GM12875 (cell line): Measurements from ENCODE around the gene FSIP2.

Experiments used
- H3K4me3 ChIP-seq: one replicate; pipeline ENCODE4 v1.5.1; 2011; ENCODE audit warnings: low read depth, low read length, control low read depth
- CTCF ChIP-seq: IDR thresholded peaks from 2 replicates; pipeline ENCODE4 v1.5.1; 2011; ENCODE audit warnings: low read depth, mild to moderate bottlenecking, control low read depth, inconsistent platforms, low read length, moderate library complexity, borderline replicate concordance; ENCODE audit not compliant: insufficient read depth

The FSIP2 gene, protein sequence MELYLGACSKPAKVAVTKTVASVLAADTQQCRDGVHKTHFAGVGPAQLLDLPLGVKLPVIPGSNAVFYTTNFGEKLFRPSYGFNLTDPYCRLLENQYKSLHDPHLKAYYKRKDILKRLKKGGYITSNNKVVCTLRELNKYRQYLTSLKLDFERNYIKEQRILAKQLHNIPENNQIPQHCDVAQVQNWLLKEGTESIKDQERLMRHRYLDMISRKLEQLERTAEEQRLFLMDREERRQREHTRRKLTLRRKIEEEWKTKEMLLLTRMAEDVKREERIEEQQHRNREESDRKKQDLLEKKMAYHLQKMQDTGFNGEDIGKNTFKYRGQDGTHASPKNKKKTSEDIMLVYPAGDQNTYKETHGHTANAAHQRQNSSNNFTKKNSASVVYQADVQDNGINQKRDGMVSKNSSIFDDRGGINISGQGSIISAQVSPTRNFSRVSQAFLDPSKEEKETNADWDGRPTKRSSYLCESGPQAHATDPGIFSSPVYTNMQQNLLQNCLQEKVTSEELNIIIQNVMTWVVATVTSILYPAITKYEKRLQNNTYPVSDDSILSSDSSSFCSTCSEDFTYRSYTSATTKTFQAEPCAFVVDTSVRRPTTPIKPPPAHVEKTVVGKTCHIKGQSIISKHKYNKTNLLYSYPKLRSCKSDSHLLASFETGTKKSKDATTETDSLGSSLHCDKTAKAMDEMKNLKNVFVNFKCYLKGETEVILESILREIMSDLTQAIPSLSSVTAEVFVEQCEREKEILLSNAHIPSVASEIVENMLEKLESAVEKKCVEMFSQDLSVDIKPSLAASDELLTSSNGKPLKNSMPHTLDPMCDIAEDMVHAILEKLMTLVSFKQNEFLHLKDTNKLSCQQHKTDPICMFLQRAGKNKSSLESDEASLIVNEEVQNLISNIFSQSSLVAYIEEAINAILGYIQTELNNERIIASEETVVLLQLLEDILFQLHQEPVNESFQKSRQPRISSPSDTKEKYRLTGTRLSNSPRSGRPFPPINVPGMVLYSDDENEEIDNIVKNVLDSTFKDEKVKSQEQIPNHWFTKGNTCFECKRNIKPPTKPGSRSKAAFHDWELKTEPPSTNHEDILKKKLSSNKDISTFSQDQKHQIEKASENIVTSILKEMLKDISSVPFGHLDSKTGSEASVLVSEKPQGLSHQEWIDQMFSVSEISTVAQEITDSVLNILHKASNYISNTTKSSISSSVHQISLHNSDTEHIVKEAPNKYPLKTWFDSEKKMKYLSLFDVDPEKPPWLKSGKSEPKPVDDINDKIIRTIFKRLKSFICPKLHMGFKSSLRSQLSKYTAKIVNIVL (N-terminal part only)

GRCh38 chr2:185738679-185739472 lies at the start of gene FSIP2:
Gene FSIP2 (plus strand): TSS chr2:185738804. CDS start chr2:185738895, 91 bp downstream.
- peak within 1 kb of the TSS; percentile 35 for H3K4me3 ChIP-seq
- TF ChIP-seq CTCF, result peak; percentile 99

DNA sequence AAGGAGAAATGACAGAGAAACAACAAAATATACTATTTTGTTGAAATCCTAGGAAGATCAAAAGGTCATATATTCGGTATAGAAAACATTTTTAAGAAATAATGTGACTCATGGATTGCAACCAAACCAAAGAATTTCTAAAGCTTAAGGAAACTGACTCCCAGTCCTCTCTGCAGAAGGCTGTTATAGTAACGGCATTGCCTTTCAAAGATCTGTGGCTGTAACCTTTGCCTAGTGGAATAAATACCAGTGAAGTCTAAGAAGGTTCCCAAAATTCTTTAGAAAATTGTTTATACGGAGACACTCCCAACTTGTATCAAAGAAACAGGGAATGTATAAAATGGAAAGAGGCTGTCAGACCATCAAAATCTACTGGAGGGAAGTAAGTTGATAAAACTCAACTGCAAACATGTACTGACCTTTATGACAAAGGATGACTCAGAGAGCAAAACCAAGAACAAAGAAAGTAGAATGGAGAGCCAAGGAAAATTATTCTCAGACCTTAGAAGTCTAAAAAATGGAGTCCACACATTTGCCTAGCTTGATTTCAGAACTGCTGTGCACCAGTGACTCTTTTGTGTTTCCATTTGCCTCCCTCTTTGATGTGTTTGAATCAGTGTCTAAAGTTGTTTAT lies 48.6 kb upstream of the FSIP2 start:
- TF ChIP-seq CTCF, result no peak
- no peak overlapping the region for H3K4me3 ChIP-seq

DNA sequence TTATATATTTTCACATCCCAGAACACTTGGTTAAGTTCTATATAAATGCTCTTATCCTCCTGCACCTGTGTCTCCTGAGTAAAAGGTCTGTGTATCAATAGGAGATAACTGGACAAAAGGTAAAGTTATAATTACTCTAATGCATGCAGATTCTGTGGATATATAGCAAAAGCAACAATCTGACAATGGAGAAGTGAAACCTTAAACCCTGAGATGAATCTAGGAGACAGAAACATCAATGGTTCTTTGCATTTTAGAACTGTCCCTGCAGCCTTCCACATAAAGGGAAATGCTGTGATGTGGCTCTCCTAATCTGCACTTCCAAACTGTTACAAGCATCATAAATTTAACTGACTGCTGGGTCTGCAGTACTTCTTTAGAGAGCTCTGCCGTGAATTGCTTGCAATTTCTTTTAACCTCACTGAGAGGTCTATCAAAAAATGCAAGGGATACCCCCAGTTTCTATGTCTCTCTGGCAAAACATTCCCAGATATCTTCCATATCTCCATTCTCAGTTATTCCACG lies 42.8 kb upstream of the FSIP2 start:
- no peak overlapping the region for H3K4me3 ChIP-seq
- no peak for TF ChIP-seq CTCF

- no peak overlapping the region for H3K4me3 ChIP-seq
- no peak for TF ChIP-seq CTCF
Measured at GRCh38 chr2:185700883-185701282, 37.7 kb upstream of the FSIP2 start.

DNA sequence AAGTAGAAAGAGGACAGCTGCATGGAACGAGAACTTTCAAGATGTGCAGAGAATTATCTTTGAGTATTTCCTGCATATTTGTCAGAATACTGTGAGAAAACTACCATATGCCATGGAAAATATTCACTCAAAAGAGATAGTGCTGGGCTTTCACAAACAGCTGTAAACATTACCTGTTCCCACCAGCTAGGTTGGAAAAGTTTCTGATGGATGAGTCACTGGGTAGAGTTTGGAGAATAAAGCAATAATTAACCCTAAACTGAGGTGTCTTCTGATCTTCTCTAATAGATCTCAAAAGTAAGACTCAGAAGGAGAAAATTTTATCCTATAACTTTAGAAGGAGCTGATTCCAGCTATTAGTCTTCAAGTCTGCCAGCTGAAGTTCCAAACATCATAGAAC lies 3.9 kb upstream of the FSIP2 start:
- TF ChIP-seq CTCF, result no peak
- H3K4me3 ChIP-seq, result no peak overlapping the region
